Dendritic cell treated with granulocyte-macrophage colony-stimulating factor and Interleukin-4, amounts not matched to agents 40 ng/mL and 50 ng/mL, for 4 days (primary cell): ENCODE measurements around the gene CCDC177.

Source experiments
- H3K27ac Mint-ChIP-seq: one replicate; pipeline ENCODE4 v1.8.0; 2022; ENCODE audit warnings: mild to moderate bottlenecking, mixed read lengths
- H3K27me3 Mint-ChIP-seq: one replicate; pipeline ENCODE4 v1.8.0; 2022; ENCODE audit warnings: mild to moderate bottlenecking, mixed read lengths
- H3K36me3 Mint-ChIP-seq: one replicate; pipeline ENCODE4 v1.8.0; 2022; ENCODE audit warnings: low read depth, mixed read lengths
- H3K4me1 Mint-ChIP-seq: one replicate; pipeline ENCODE4 v1.8.0; 2022; ENCODE audit warnings: low read depth, mixed read lengths
- H3K4me3 Mint-ChIP-seq: one replicate; pipeline ENCODE4 v1.8.0; 2022; ENCODE audit warnings: mild to moderate bottlenecking, moderate library complexity, mixed read lengths
- H3K9me3 Mint-ChIP-seq: one replicate; pipeline ENCODE4 v1.8.0; 2022; ENCODE audit warnings: mixed read lengths
- intact Hi-C: fragments of 100-400 bp; cut with micrococcal nuclease; formaldehyde crosslinking; loops from one replicate; pipeline ENCODE4 v1.15.0; 2022

Gene CCDC177

DNA sequence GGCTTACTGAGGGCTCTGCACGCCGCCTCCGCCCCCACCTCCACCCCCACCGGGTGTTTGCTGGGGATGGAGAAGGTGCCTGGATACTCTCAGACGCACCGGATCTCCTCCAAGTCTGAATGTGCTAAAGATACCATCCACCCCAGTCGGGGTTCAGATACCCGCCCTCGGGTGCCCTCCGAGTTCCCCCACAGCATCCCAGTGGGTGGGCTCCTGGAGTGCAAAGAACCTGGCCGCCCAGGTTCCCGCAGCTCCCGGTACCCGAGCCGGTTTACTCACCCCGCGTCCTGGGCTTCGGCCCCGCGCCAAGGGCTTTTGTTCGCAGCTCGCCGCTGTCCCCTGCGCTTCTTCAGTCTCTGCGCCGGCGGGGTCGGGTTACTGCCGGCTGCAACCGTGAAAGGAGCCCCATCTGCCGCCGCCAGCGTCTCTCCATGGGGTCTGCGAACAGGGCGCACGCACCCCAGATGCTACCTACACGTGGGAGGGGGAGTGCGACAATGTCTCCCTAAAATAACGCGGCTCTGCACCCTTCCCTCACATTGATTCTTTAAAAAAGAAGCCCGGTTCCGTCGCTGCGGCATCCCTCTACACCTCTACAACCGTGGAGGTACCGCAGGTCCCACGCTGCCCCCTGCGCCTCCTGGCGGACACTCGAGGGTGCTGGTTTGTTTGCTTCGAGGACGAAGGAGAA, at the start of gene CCDC177:
TSS of gene CCDC177 (minus strand) at position 609 of the 691 bp plus-strand sequence. CDS start 1,249 bp downstream, outside the sequence.
- H3K36me3 Mint-ChIP-seq: no peaks in the 10 kb centered on the region
- H3K4me3 Mint-ChIP-seq: no peak within 1 kb of the TSS
- H3K9me3 Mint-ChIP-seq: no peaks in the 10 kb centered on the region
- H3K27ac Mint-ChIP-seq: no peak within 1 kb of the TSS
- peaks cover 12% of the 10 kb centered on the region for H3K4me1 Mint-ChIP-seq
- intact Hi-C loops: loop anchor here (1.0 to 5.0 kb wide), 2 partner anchors 39 to 332 kb away; no protein-coding TSS in a partner anchor
- H3K27me3 Mint-ChIP-seq: peaks cover 86% of the 10 kb centered on the region

DNA sequence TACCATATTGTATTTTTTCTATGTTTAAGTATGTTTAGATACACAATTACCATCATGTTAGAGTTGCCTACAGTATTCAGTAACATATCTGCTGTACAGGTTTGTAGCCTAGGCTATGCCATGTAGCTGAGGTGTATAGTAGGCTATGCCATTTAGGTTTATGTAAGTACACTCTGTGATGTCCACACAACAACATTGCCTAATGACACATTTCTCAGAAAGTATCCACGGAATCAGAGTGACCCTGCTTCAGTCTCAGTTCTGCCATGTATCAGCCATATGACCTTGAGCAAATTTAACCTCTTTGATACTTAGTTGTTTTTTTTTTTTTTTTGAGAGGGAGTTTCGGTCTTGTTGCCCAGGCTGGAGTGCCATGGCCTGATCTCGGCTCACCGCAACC, 49.5 kb upstream of the CCDC177 start:
- H3K36me3 Mint-ChIP-seq: peaks cover 22% of the 10 kb centered on the region
- H3K4me3 Mint-ChIP-seq: no peak overlapping the region
- peaks cover 81% of the 10 kb centered on the region for H3K4me1 Mint-ChIP-seq
- no peaks in the 10 kb centered on the region for H3K27me3 Mint-ChIP-seq
- H3K27ac Mint-ChIP-seq: peak overlapping the region; percentile 78
- intact Hi-C loops: no loop called here
- no peaks in the 10 kb centered on the region for H3K9me3 Mint-ChIP-seq

DNA sequence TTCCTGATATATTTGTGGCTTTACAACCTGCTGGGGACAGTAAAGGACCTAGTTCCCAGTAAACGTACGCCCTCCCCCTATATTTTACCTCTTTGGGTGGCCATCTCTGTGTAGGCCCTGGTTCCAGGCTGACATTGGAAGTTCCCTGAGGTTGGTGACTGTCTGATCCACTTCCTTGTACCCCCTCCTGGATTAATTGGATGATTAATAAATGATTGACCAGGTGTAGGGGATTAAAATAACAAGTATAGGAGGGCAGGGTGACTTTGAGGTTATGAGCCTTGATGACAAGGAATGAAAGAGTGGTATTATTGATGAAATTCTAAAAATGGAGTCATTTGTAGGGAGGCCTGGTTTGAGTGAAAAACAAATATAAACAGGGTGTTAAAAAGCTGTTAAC, 46.3 kb upstream of the CCDC177 start:
- Mint-ChIP-seq H3K27me3 (no peaks in the 10 kb centered on the region), H3K36me3 (peaks cover 24% of the 10 kb centered on the region), H3K9me3 (no peaks in the 10 kb centered on the region), H3K4me3 (no peak overlapping the region), H3K4me1 (peaks cover 82% of the 10 kb centered on the region), H3K27ac (peak overlapping the region; percentile 56)
- intact Hi-C loops: no loop called here

DNA sequence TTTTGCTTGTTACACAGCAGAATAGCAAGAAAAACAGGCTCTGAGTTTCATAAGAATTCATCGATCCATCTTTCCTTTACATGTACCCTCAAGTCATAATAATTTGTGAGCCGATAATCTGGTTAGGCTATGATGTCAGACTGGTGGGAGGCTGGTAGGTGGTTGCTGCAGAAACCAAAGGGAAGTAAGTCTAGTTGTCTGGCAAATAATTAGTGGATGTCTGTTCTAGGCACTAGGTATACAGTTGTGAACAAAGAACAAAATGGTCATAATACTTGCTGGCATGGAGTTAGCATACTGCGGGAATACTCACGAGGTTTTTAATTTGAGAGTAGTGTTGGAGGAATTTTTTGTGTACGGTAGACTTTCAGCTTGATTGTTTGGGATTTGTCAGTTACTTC, 45.5 kb upstream of the CCDC177 start:
- Mint-ChIP-seq H3K9me3 (no peaks in the 10 kb centered on the region), H3K27me3 (no peaks in the 10 kb centered on the region), H3K4me3 (peak overlapping the region; percentile 45), H3K36me3 (peaks cover 26% of the 10 kb centered on the region), H3K27ac (peak overlapping the region; percentile 56), H3K4me1 (peaks cover 82% of the 10 kb centered on the region)
- intact Hi-C loops: no loop called here

DNA sequence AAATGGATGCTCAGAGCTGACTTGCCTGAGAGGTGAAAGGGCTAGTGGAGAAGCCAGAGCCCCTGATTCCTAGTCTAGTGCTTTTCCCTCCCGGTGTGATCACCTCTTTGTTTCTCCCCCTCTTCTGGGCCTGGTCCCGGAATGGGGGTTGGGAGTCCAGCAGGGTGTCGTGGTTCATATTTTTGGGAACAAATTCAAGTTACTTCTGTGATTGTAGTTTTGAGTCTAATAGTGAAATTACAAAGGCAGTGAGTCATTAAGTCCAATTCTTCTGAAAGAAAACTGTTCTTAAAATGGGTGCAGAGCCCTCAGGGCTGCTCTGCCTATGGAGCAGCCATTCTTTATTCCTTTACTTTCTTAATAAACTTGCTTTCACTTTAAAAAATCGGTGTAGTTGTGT, 44.3 kb upstream of the CCDC177 start:
- H3K27me3 Mint-ChIP-seq: no peaks in the 10 kb centered on the region
- intact Hi-C loops: no loop called here
- peaks cover 38% of the 10 kb centered on the region for H3K36me3 Mint-ChIP-seq
- peak overlapping the region; percentile 13 for H3K4me3 Mint-ChIP-seq
- H3K9me3 Mint-ChIP-seq: no peaks in the 10 kb centered on the region
- H3K4me1 Mint-ChIP-seq: peaks cover 89% of the 10 kb centered on the region
- H3K27ac Mint-ChIP-seq: peak overlapping the region; percentile 56

DNA sequence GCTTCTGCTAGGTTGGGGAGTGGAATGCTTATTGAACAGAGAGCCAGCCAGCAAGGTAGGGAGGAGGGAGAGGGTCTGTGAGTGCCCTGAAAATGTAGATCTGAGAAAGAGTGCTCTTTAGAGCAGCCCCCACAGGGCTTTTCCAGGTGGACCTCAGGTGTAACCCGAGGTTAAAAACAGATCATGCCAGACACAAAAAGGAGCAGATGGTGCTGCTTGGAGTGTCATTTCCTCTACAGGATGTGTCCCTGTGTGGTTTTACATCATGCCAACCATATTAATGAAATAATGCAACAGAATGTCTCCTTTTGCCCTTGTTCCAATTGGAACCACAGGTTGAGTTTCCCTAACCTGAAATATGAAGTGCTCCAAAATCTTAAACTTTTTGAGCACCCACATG, 43.1 kb upstream of the CCDC177 start:
- Mint-ChIP-seq H3K27me3 (no peaks in the 10 kb centered on the region), H3K4me3 (peak overlapping the region; percentile 13), H3K36me3 (peaks cover 44% of the 10 kb centered on the region), H3K27ac (peak overlapping the region; percentile 91), H3K4me1 (peaks cover 100% of the 10 kb centered on the region), H3K9me3 (no peaks in the 10 kb centered on the region)
- intact Hi-C loops: no loop called here

DNA sequence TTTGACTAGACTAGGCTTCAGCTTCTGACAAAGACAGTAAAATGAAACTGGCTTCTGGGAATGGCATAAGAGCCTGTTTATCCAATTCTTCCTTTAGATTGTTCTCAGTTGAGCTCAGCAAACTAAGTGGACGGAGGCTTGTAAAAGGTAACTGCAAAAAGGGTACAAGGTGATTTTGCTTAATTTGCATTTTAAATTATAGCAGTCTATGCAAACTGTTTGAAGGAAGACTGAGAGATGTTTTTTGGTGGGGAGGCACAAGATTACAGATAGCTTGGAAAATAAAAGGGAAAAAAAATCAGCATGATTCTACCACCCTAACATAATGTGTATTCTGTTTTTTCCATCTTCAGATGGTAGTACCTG, 41.7 kb upstream of the CCDC177 start:
- peaks cover 52% of the 10 kb centered on the region for H3K36me3 Mint-ChIP-seq

DNA sequence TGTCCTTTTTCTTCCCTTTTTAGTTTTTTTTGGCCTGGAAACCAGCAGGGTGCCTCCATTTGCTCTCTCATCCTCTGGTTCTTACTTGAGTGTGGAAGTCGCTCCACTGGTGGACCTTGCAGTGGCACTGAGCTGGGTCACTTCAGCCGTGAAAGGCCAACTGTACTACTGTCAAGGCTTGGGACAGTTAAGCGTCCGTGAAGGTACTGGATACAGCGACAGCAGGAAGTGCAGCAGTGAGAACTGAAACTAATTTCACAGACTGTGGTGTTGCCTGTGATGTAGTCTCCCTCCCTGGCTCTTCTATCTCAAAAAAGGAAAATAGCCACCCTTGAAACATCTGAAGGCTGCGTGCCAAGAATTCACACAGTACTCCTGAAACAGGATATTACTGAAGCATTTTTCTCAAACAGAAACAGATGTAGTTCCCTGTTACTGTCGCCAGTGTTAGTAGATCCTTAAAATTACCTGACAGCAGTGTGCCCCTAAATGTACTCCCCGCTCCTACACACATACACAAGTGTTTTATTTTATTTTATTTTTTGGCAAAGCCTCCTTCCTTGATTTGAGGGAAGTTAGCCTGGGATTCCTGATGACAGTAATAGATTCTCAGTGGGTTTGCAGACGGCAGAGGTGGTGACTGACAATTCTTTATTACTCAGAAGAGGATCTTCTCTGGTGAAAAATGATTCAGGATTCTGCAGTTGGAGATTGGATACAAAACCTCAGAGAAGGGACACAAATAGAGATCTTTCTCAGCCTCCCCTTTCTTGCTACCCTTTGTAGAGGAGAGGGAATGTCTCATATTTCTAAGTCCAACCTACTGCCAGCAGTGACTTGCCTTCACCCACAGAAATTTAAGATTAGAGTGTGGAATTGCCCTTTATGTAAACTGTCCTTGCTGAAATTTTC, 41.1 kb upstream of the CCDC177 start:
- intact Hi-C loops: loop anchor here (2.0 kb wide), 1 partner anchor 37 kb away; no protein-coding TSS in a partner anchor
- Mint-ChIP-seq H3K27me3 (no peaks in the 10 kb centered on the region), H3K9me3 (no peaks in the 10 kb centered on the region), H3K4me1 (peaks cover 87% of the 10 kb centered on the region), H3K36me3 (peaks cover 52% of the 10 kb centered on the region), H3K4me3 (peak overlapping the region; percentile 90), H3K27ac (peak overlapping the region; percentile 91)

More for the DNA sequence above, 41.7 kb upstream of the CCDC177 start:
- peak overlapping the region; percentile 91 for H3K27ac Mint-ChIP-seq
- intact Hi-C loops: no loop called here
- H3K4me3 Mint-ChIP-seq: peak overlapping the region; percentile 52
- no peaks in the 10 kb centered on the region for H3K9me3 Mint-ChIP-seq
- no peaks in the 10 kb centered on the region for H3K27me3 Mint-ChIP-seq
- H3K4me1 Mint-ChIP-seq: peaks cover 93% of the 10 kb centered on the region

DNA sequence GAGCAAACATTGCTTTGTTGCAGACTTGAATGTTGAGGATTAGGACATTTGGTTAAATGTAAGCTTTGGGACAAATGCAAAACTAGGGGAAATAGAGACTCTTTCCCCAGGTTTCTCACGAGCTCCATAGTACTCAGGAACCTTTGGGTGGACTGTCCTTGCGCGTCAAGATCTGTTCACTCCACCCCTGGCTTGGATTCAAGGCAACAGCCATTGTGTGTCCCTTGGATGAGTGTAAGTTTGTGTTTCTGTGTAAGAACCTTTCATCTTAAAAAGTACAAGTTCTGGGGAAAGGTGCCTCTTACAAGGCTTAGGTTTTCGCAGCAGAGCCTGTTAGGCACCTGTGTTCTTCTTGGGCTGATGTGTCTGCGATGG, 40.4 kb upstream of the CCDC177 start:
- Mint-ChIP-seq H3K27ac (peak overlapping the region; percentile 91), H3K9me3 (no peaks in the 10 kb centered on the region), H3K4me3 (peak overlapping the region; percentile 90), H3K4me1 (peaks cover 87% of the 10 kb centered on the region), H3K27me3 (no peaks in the 10 kb centered on the region), H3K36me3 (peaks cover 52% of the 10 kb centered on the region)
- intact Hi-C loops: loop anchor here (2.0 kb wide), 1 partner anchor 38 kb away; no protein-coding TSS in a partner anchor

DNA sequence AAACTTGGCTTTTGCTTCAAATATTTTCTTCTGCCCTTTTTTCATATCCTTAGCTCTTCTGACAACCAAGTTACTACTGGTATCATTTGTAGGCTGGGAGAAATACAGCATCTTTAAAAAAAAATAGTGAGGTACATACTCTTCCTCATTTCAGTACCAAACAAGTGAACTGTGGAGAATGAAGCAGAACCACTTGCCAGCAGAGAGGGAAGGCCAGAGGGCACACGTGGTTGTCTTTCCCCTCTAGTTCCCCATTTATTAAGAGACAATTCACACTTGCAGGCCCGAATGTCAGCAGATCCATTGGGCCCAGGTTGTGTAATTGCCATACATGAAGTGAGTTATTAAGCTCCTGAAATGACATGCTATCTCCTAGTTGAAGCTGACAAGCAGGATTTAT, 39.9 kb upstream of the CCDC177 start:
- peak overlapping the region; percentile 90 for H3K4me3 Mint-ChIP-seq
- intact Hi-C loops: loop anchor here (2.0 to 5.0 kb wide), 2 partner anchors 38 to 98 kb away; no protein-coding TSS in a partner anchor
- H3K27me3 Mint-ChIP-seq: no peaks in the 10 kb centered on the region
- peak overlapping the region; percentile 91 for H3K27ac Mint-ChIP-seq
- H3K4me1 Mint-ChIP-seq: peaks cover 87% of the 10 kb centered on the region
- no peaks in the 10 kb centered on the region for H3K9me3 Mint-ChIP-seq
- H3K36me3 Mint-ChIP-seq: peaks cover 52% of the 10 kb centered on the region

DNA sequence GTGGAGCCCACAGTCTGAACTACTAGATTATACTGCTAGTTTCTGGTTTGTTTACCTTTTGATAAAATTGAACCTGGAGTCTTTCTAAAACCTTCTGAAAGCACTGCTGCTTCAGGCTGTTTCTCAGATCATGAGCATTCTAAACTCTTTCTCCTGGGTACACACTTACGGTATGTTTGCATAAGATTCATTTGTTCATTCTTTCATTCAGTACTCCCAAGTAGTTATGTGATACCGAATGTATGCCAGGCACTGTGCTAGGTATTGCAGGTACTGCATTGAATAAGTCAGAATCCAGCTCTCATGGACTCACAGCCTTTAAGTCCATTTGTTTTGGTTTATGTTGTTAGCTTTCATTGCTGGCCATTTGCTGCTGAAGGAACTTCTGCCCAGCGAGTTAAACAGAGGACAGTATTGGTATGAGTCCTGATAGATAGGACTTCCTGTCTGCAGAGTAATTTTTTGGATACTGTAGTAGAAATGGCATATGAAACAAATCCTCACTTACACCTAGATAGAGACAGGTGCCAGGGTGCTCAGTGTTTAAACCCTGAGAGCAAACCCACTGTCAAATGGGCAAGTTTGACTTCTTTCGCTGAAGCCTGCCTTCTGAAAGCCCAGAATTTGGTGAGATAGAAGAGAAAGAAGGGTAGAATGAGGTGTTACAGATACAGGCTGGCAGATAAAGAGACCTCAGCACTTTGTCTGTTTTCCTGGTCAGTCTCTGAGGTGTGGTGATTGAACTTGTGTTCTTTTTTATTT, 38.8 kb upstream of the CCDC177 start:
- Mint-ChIP-seq H3K9me3 (no peaks in the 10 kb centered on the region), H3K27ac (peak overlapping the region; percentile 91), H3K36me3 (peaks cover 52% of the 10 kb centered on the region), H3K4me1 (peaks cover 76% of the 10 kb centered on the region), H3K27me3 (no peaks in the 10 kb centered on the region), H3K4me3 (peak overlapping the region; percentile 90)
- intact Hi-C loops: loop anchor here (2.0 to 5.0 kb wide), 2 partner anchors 39 to 99 kb away; no protein-coding TSS in a partner anchor

DNA sequence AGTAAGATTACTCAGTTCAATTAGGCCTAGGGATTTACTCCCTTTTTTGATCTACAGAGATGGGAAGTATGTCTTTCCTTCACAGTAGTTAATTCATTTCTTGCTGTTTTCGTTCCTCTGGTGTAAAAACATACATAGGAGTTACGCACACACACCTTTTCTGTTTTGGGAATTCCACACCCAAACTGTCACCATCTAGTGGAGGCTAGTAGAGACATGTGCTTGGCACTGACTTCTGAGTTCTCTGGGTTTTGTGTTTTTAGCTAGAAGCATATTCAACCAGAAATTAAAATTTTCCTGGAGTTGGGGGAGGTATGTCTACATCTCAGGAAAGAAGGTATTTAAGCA, 38.1 kb upstream of the CCDC177 start:
- Mint-ChIP-seq H3K27me3 (no peaks in the 10 kb centered on the region), H3K4me1 (peaks cover 69% of the 10 kb centered on the region), H3K4me3 (peak overlapping the region; percentile 90), H3K27ac (peak overlapping the region; percentile 91), H3K36me3 (peaks cover 51% of the 10 kb centered on the region), H3K9me3 (no peaks in the 10 kb centered on the region)
- intact Hi-C loops: loop anchor here (5.0 kb wide), 1 partner anchor 100 kb away; no protein-coding TSS in a partner anchor

DNA sequence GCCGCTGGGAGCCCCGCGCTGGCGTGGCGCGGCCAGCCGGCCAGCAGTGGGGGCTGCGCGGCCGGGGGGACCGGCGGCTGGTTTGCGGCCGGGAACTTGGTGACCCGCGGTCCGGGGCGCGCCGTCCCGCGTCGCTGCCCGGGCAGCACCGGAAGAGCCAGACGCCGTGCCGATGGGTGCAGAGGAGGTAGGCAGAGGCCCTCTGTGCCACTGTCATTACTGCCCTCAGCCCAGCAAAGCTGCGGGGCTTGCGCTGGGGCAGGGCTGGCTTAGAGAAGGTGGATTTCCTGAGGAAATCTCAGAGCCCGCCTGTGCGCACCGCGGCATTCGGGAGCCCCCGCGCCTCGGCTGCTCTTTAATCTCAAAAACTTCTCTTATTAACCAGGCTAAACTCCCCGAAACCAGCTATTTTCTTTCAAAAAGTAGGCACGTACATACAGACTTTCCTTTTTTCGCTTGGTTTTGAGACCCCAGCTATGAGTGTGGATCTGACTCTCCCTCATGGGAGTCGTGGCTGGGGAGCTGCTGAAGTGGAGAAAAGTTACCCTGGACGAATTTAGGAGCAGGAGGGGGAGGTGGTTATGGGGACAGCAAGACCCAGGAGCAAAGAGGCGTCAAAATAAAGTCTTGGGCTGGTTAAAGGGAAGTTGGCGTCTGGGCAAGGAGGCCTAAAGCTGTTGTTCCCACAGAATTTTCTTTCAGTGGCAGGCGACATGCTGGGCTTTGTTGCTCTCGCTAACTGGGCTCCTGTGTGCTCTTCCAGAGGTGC, 37.5 kb upstream of the CCDC177 start:
- Mint-ChIP-seq H3K27me3 (no peaks in the 10 kb centered on the region), H3K27ac (peak overlapping the region; percentile 91), H3K36me3 (peaks cover 46% of the 10 kb centered on the region), H3K9me3 (no peaks in the 10 kb centered on the region), H3K4me1 (peaks cover 63% of the 10 kb centered on the region), H3K4me3 (peak overlapping the region; percentile 90)
- intact Hi-C loops: loop anchor here (5.0 kb wide), 1 partner anchor 100 kb away; no protein-coding TSS in a partner anchor
